Liver (tissue), 9 donors: ENCODE results near the gene PITPNC1. TPM values are rescaled to one million over a fixed set of nuclear protein-coding genes. Genes with fewer than 3 reads are reported as not detected.

Experiments used
- DNase-seq: peaks from one replicate; pipeline ENCODE4 v3.0.0-alpha.2; 2017; ENCODE audit warnings: low spot score
- H3K27ac ChIP-seq, 2 donors: one replicate each; pipeline ENCODE4 v1.7.0; 2013; ENCODE audit warnings: inconsistent platforms in 2 of 2, low read length in 2 of 2, control low read depth in 1 of 2, low read depth in 1 of 2, mild to moderate bottlenecking in 1 of 2
- H3K27me3 ChIP-seq, 4 donors: one replicate each; pipeline versions ENCODE4 v1.6.1 to v1.7.0; 2013; ENCODE audit warnings: low read length in 3 of 4, inconsistent platforms in 1 of 4, mild to moderate bottlenecking in 1 of 4, moderate library complexity in 1 of 4; ENCODE audit not compliant: control insufficient read depth in 4 of 4, insufficient read depth in 4 of 4
- H3K36me3 ChIP-seq, 4 donors: one replicate each; pipeline versions ENCODE4 v1.6.1 to v1.7.0; 2013; ENCODE audit warnings: low read length in 3 of 4, mild to moderate bottlenecking in 3 of 4, low read depth in 1 of 4, moderate library complexity in 1 of 4; ENCODE audit not compliant: control insufficient read depth in 4 of 4, insufficient read depth in 3 of 4
- H3K4me1 ChIP-seq, 4 donors: one replicate each; pipeline versions ENCODE4 v1.6.1 to v1.7.0; 2013; ENCODE audit warnings: low read length in 3 of 4, mild to moderate bottlenecking in 3 of 4, moderate library complexity in 1 of 4; ENCODE audit not compliant: control insufficient read depth in 4 of 4, insufficient read depth in 4 of 4
- H3K4me3 ChIP-seq, 3 donors: one replicate each; pipeline versions ENCODE4 v1.6.1 to v1.7.0; 2013; ENCODE audit warnings: low read length in 3 of 3, control low read depth in 1 of 3, low read depth in 1 of 3, mild to moderate bottlenecking in 1 of 3
- H3K9ac ChIP-seq, 2 donors: one replicate each; pipeline ENCODE4 v1.7.0; 2013; ENCODE audit warnings: low read length in 2 of 2, mild to moderate bottlenecking in 2 of 2, moderate library complexity in 2 of 2, control low read depth in 1 of 2, low read depth in 1 of 2
- H3K9me3 ChIP-seq, 4 donors: one replicate each; pipeline versions ENCODE4 v1.6.1 to v1.7.0; 2013; ENCODE audit warnings: low read length in 3 of 4; ENCODE audit not compliant: control insufficient read depth in 4 of 4
- EGR1 ChIP-seq, 2 donors: IDR thresholded peaks; 2 replicates each; pipeline ENCODE4 v1.6.1; 2016 to 2018; ENCODE audit warnings: antibody characterized with exemption in 2 of 2, low read depth in 2 of 2
- FOXA1 ChIP-seq: IDR thresholded peaks from 2 replicates; pipeline ENCODE4 v1.6.1; 2016; ENCODE audit warnings: antibody characterized with exemption
- FOXA2 ChIP-seq: IDR thresholded peaks from 2 replicates; pipeline ENCODE4 v1.6.1; 2016; ENCODE audit warnings: antibody characterized with exemption
- GABPA ChIP-seq, 2 donors: IDR thresholded peaks in 1 of 2; conservative IDR thresholded peaks in 1 of 2; 2 replicates each; pipeline ENCODE4 v1.6.1; 2016; ENCODE audit warnings: antibody characterized with exemption in 2 of 2, mild to moderate bottlenecking in 1 of 2, moderate library complexity in 1 of 2
- HNF4G ChIP-seq: IDR thresholded peaks from 2 replicates; pipeline ENCODE4 v1.6.1; 2016; ENCODE audit warnings: antibody characterized with exemption
- JUND ChIP-seq, 2 donors: IDR thresholded peaks; 2 replicates each; pipeline ENCODE4 v1.6.1; 2016; ENCODE audit warnings: antibody characterized with exemption in 2 of 2
- NR2F2 ChIP-seq: IDR thresholded peaks from 2 replicates; pipeline ENCODE4 v1.6.1; 2016; ENCODE audit warnings: antibody characterized with exemption
- RAD21 ChIP-seq, 2 donors: IDR thresholded peaks; 2 replicates each; pipeline ENCODE4 v1.6.1; 2016; ENCODE audit warnings: antibody characterized with exemption in 2 of 2, mild to moderate bottlenecking in 2 of 2
- REST ChIP-seq: IDR thresholded peaks from 2 replicates; pipeline ENCODE4 v1.6.1; 2016; ENCODE audit warnings: antibody characterized with exemption, mild to moderate bottlenecking
- RXRA ChIP-seq, 2 donors: IDR thresholded peaks; 2 replicates each; pipeline ENCODE4 v1.6.1; 2017 to 2018; ENCODE audit warnings: antibody characterized with exemption in 2 of 2, mild to moderate bottlenecking in 1 of 2
- TAF1 ChIP-seq: conservative IDR thresholded peaks from 2 replicates; pipeline ENCODE4 v1.6.1; 2016; ENCODE audit warnings: antibody characterized with exemption, mild to moderate bottlenecking
- WGBS: extraction: QIAGEN DNeasy Blood & Tissue Kit; methylation state at CpG from one replicate; pipeline ENCODE4 v1.1.7; 2013; 5-methylcytosine and 5-hydroxymethylcytosine counted together
- polyA plus RNA-seq, 2 donors: library from polyadenylated mRNA; stranded (reverse) in 1 of 2; unstranded in 1 of 2; fragments of 200-250 nt in 1 of 2; fragments of >200 nt in 1 of 2; fragmentation: Nextera tagmentation in 1 of 2; extraction: Ambion mirVana in 1 of 2; gene quantifications; one replicate each; pipeline versions ENCODE4 v1.2.1 to v1.2.3, GENCODE V29; 2013 to 2015
- total RNA-seq, 2 donors: library from RNA; depleted of rRNA; stranded (reverse); fragments of >200 nt; gene quantifications; one replicate each; pipeline ENCODE4 v1.2.3, GENCODE V29; 2014
- TF ChIP-seq, protein P1 (sequence below): IDR thresholded peaks from 2 replicates; pipeline ENCODE4 v1.6.1; 2016; ENCODE audit warnings: antibody characterized with exemption
- TF ChIP-seq, protein P2 (sequence below): fragments of 150-350 bp; IDR thresholded peaks from 2 replicates; pipeline ENCODE4 v1.5.1; 2017; ENCODE audit warnings: improper control_type of control experiment, low read depth, low read length; ENCODE audit not compliant: missing input control
- TF ChIP-seq, protein P3 (sequence below): IDR thresholded peaks from 2 replicates; pipeline ENCODE4 v1.6.1; 2016; ENCODE audit warnings: antibody characterized with exemption
- TF ChIP-seq, protein P4 (sequence below): IDR thresholded peaks from 2 replicates; pipeline ENCODE4 v1.6.1; 2016; ENCODE audit warnings: antibody characterized with exemption
- donor health status: healthy.
- donor health status: healthy.
- donor health status: healthy.
- donor health status: healthy.
- donor health status: healthy.

Gene PITPNC1
- total and polyA plus RNA-seq, 4 donors = 2.3 to 10.2 (median 5.7) TPM

- no peak overlapping the region for H3K27ac ChIP-seq
- peak; percentile 78 for DNase-seq
- H3K9ac ChIP-seq = no peak overlapping the region
- no peaks in the 10 kb centered on the region for H3K36me3 ChIP-seq
- TF ChIP-seq RAD21 (IDR thresholded peaks at IDR 0.05) (peak; percentile 97), JUND (IDR thresholded peaks at IDR 0.05) (no peak), RXRA (IDR thresholded peaks at IDR 0.05) (peak in 1 of 2 donors; percentile 45), NR2F2 (no peak), REST (no peak)
- TF ChIP-seq, protein P1, sequence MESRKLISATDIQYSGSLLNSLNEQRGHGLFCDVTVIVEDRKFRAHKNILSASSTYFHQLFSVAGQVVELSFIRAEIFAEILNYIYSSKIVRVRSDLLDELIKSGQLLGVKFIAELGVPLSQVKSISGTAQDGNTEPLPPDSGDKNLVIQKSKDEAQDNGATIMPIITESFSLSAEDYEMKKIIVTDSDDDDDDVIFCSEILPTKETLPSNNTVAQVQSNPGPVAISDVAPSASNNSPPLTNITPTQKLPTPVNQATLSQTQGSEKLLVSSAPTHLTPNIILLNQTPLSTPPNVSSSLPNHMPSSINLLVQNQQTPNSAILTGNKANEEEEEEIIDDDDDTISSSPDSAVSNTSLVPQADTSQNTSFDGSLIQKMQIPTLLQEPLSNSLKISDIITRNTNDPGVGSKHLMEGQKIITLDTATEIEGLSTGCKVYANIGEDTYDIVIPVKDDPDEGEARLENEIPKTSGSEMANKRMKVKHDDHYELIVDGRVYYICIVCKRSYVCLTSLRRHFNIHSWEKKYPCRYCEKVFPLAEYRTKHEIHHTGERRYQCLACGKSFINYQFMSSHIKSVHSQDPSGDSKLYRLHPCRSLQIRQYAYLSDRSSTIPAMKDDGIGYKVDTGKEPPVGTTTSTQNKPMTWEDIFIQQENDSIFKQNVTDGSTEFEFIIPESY = no peak
- TF ChIP-seq, protein P2, sequence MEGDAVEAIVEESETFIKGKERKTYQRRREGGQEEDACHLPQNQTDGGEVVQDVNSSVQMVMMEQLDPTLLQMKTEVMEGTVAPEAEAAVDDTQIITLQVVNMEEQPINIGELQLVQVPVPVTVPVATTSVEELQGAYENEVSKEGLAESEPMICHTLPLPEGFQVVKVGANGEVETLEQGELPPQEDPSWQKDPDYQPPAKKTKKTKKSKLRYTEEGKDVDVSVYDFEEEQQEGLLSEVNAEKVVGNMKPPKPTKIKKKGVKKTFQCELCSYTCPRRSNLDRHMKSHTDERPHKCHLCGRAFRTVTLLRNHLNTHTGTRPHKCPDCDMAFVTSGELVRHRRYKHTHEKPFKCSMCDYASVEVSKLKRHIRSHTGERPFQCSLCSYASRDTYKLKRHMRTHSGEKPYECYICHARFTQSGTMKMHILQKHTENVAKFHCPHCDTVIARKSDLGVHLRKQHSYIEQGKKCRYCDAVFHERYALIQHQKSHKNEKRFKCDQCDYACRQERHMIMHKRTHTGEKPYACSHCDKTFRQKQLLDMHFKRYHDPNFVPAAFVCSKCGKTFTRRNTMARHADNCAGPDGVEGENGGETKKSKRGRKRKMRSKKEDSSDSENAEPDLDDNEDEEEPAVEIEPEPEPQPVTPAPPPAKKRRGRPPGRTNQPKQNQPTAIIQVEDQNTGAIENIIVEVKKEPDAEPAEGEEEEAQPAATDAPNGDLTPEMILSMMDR = peak; percentile 82
- 17% methylated on average over 12 of the region's 12 CpGs for WGBS
- no peak overlapping the region for H3K4me3 ChIP-seq
- H3K4me1 ChIP-seq = peaks cover 2 to 25% (median 13%) of the 10 kb centered on the region in 4 donors
- H3K27me3 ChIP-seq = no peaks in the 10 kb centered on the region
- H3K9me3 ChIP-seq = no peaks in the 10 kb centered on the region
Observed at GRCh38 chr17:67374329-67375053, 2.6 kb upstream of the PITPNC1 start.

GRCh38 chr17:67375054-67375427, 2.0 kb upstream of the PITPNC1 start:
- 73% methylated on average over 5 of the region's 5 CpGs for WGBS
- no peaks in the 10 kb centered on the region for H3K27me3 ChIP-seq
- TF ChIP-seq, protein P3, sequence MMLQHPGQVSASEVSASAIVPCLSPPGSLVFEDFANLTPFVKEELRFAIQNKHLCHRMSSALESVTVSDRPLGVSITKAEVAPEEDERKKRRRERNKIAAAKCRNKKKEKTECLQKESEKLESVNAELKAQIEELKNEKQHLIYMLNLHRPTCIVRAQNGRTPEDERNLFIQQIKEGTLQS = no peak
- TF ChIP-seq, protein P4, sequence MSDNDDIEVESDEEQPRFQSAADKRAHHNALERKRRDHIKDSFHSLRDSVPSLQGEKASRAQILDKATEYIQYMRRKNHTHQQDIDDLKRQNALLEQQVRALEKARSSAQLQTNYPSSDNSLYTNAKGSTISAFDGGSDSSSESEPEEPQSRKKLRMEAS = no peak
- TF ChIP-seq FOXA1 (no peak), HNF4G (no peak), REST (no peak), TAF1 (no peak), EGR1 (IDR thresholded peaks at IDR 0.05; ENCODE audit: low read depth in 2 of 2) (no peak), JUND (IDR thresholded peaks at IDR 0.05) (no peak), GABPA (IDR thresholded peaks at IDR 0.05 in 1 of 2, conservative IDR thresholded peaks at IDR 0.05 in 1 of 2) (no peak), RAD21 (IDR thresholded peaks at IDR 0.05) (no peak), RXRA (IDR thresholded peaks at IDR 0.05) (no peak), NR2F2 (no peak), FOXA2 (no peak)
- TF ChIP-seq, protein P1 = no peak

More at GRCh38 chr17:67375054-67375427, 2.0 kb upstream of the PITPNC1 start:
- H3K9me3 ChIP-seq = no peaks in the 10 kb centered on the region
- no peak overlapping the region for H3K4me3 ChIP-seq
- no peak overlapping the region for H3K9ac ChIP-seq
- H3K36me3 ChIP-seq = no peaks in the 10 kb centered on the region
- no peak overlapping the region for H3K27ac ChIP-seq
- DNase-seq = no peak
- H3K4me1 ChIP-seq = peaks cover 2 to 22% (median 12%) of the 10 kb centered on the region in 4 donors
